Uterus (tissue), 2 donors: ENCODE results near the gene PIK3C2G.

Source experiments
- CTCF ChIP-seq, 4 experiments: fragments of 200-600 bp in 2 of 4; fragments of 450-650 bp in 2 of 4; sonication (generic) in 2 of 4; IDR thresholded peaks; one replicate each; pipeline ENCODE4 v1.5.1; 2016 to 2019; ENCODE audit warnings: antibody characterized with exemption in 4 of 4, mild to moderate bottlenecking in 2 of 4, moderate library complexity in 1 of 4
- POLR2A ChIP-seq, 2 donors: fragments of 450-650 bp; IDR thresholded peaks; one replicate each; pipeline ENCODE4 v1.6.1; 2016; ENCODE audit warnings: antibody characterized with exemption in 2 of 2, mild to moderate bottlenecking in 1 of 2, moderate library complexity in 1 of 2

DNA sequence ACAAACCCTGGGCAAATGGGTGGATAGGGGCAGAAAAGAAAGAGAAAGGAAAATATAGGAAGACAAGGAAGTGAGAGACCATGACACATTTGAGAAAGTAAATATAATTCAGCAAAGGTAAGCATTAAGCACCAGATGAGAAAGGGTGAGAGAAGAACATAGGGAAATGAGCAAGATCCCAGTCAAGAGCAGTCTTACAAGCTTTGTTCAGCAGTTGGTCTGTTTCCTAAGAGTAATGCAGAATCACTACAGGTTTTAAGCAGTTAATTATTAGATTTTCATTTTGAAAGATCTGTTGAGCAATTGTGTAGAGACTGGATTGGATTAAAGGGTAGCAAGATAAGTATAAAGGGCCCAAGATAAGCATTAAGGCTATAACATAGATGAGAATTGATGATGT lies 330.2 kb downstream of the PIK3C2G start:
- TF ChIP-seq CTCF (IDR thresholded peaks at IDR 0.05) (no peak), POLR2A (IDR thresholded peaks at IDR 0.05) (no peak)
